Vagina (tissue), 2 donors: ENCODE measurements around the gene OR56B1.

ENCODE experiments used
- CTCF ChIP-seq, 3 experiments: fragments of 450-650 bp in 2 of 3; fragments of 200-600 bp in 1 of 3; sonication (generic) in 1 of 3; IDR thresholded peaks; one replicate each; pipeline ENCODE4 v1.5.1; 2017 to 2019; ENCODE audit warnings: antibody characterized with exemption in 3 of 3, mild to moderate bottlenecking in 2 of 3, moderate library complexity in 2 of 3
- POLR2A ChIP-seq, 2 donors: fragments of 450-650 bp; IDR thresholded peaks; one replicate each; pipeline ENCODE4 v1.6.1; 2017; ENCODE audit warnings: antibody characterized with exemption in 2 of 2, mild to moderate bottlenecking in 2 of 2, moderate library complexity in 2 of 2
- POLR2AphosphoS5 ChIP-seq, 2 donors: sonication (generic); formaldehyde crosslinking; IDR thresholded peaks; one replicate each; pipeline ENCODE4 v1.9.0; 2017; ENCODE audit warnings: antibody characterized with exemption in 2 of 2, mild to moderate bottlenecking in 2 of 2, low read depth in 1 of 2; ENCODE audit not compliant: insufficient read depth in 1 of 2

- TF ChIP-seq CTCF (IDR thresholded peaks at IDR 0.05) (no peak), POLR2A (IDR thresholded peaks at IDR 0.05) (no peak), POLR2AphosphoS5 (IDR thresholded peaks at IDR 0.05; ENCODE audit: insufficient read depth in 1 of 2, low read depth in 1 of 2) (no peak)
Measured at GRCh38 chr11:5698281-5698680, 38.0 kb upstream of the OR56B1 start.
